DND-41 (cell line): ENCODE measurements around the gene SULT1B1.

Experiments used
- EZH2 ChIP-seq: IDR thresholded peaks from 3 replicates; pipeline ENCODE4 v1.6.1; 2012; ENCODE audit warnings: borderline replicate concordance, low read depth, mild to moderate bottlenecking, moderate library complexity, low read length, inconsistent platforms; ENCODE audit not compliant: severe bottlenecking
- TF ChIP-seq, protein P1 (sequence below): IDR thresholded peaks from 2 replicates; pipeline ENCODE4 v1.5.1; 2012; ENCODE audit warnings: borderline replicate concordance, low read length, moderate library complexity, mild to moderate bottlenecking; ENCODE audit not compliant: poor library complexity, severe bottlenecking; ENCODE audit errors: extremely low read depth

GRCh38 chr4:69726971-69727370 lies 33.4 kb downstream of the SULT1B1 start:
- TF ChIP-seq, protein P1, sequence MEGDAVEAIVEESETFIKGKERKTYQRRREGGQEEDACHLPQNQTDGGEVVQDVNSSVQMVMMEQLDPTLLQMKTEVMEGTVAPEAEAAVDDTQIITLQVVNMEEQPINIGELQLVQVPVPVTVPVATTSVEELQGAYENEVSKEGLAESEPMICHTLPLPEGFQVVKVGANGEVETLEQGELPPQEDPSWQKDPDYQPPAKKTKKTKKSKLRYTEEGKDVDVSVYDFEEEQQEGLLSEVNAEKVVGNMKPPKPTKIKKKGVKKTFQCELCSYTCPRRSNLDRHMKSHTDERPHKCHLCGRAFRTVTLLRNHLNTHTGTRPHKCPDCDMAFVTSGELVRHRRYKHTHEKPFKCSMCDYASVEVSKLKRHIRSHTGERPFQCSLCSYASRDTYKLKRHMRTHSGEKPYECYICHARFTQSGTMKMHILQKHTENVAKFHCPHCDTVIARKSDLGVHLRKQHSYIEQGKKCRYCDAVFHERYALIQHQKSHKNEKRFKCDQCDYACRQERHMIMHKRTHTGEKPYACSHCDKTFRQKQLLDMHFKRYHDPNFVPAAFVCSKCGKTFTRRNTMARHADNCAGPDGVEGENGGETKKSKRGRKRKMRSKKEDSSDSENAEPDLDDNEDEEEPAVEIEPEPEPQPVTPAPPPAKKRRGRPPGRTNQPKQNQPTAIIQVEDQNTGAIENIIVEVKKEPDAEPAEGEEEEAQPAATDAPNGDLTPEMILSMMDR = no peak
- no peak for TF ChIP-seq EZH2
